Urothelium cell line (cell line): ENCODE measurements around the gene SLC25A45.

Experiments
- DNase-seq: peaks from one replicate; pipeline ENCODE4 v3.0.0; 2011; ENCODE audit warnings: low spot score, mixed read lengths
- FAIRE-seq: peaks from 2 replicates; lab custom pipeline; 2011; peaks lifted over from hg19 to GRCh38; lab: Jason Lieb, UNC

Gene SLC25A45

GRCh38 chr11:65389294-65389980 lies 7.0 kb upstream of the SLC25A45 start:
- DNase-seq = no peak
- no peak for FAIRE-seq

- DNase-seq = no peak
- FAIRE-seq = no peak
Observed at GRCh38 chr11:65388731-65389130, 6.3 kb upstream of the SLC25A45 start.

GRCh38 chr11:65386307-65387140 lies 4.1 kb upstream of the SLC25A45 start, which contains the start of gene FRMD8:
FRMD8 (plus strand) TSS chr11:65386637; CDS start chr11:65387037, 400 bp downstream.
- DNase-seq (peak; percentile 92), FAIRE-seq (no peak)

- no peak for FAIRE-seq
- DNase-seq = no peak
Observed at GRCh38 chr11:65384301-65384889, 1.9 kb upstream of the SLC25A45 start.

GRCh38 chr11:65383778-65384177 lies 1.3 kb upstream of the SLC25A45 start:
- no peak for DNase-seq
- FAIRE-seq = no peak

DNA sequence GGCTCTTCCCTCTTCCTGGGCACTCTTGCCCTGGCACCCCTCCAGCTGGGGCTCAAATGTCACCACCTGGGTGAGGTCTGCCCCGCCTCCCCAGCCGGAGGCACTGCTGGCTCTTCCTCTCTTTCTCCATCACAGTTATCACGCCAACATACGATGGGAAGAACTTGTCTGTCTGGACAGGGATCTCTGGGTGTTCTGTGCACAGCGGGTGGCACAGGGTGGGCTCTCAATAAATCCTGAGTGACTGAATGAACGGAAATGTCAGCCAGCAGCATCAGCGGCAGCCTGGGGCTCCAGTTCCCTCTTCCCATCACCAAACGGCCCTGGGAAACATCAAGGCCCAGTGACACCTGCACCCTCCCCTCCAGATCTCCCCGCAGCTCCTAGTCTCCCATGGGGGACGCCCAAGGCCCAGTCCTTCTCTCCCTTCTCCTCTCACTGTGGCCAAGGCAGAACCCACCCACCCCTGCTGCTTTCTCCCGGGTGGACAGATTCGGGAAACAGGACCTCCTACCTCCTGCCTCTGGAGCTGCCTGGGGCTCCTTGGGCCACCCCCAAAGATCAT lies 440 bp upstream of the SLC25A45 start:
- FAIRE-seq (peak; percentile 30), DNase-seq (no peak)

GRCh38 chr11:65381716-65382032 lies 772 bp downstream of the SLC25A45 start:
- FAIRE-seq (peak; percentile 20), DNase-seq (no peak)

- DNase-seq = no peak
- no peak for FAIRE-seq
Observed at GRCh38 chr11:65380460-65381119, 1.9 kb downstream of the SLC25A45 start.

DNA sequence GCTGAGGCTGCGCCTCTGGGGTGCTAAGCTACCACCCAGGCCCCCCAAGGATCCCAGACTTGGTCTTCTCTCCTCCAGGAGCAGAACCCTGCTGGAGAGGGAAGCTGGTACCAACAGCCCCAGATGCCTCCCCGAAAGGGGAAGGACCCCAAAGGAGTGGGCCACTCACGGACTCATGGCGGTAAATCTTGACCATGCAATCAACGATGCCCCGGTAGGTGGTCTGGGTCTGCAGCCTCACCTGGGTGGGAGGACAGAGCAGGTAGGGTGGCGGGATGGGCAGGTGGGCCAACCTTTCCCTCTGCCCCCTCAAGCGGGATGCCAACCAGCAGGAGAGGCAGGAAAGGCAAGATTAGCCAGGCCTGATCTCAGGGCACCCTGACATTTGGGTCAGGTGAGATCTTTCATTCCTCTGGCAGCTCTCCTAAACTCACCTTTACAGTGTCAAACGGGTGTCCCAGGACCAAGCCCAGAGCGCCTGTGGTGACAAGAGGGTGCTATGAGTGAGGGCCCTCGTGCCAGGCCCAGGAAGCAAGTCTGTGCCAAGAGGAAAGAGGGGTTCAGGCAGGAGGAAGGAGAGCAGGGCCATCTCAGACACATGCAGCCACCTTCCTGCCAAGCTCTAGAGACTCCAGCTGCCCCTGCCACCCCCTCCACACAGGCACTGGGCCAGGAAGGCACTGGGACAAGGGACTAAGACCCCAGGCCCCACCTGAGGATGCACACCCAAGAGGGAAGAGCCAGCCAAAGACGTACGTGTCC lies 2.6 kb downstream of the SLC25A45 start:
- DNase-seq (no peak), FAIRE-seq (no peak)

GRCh38 chr11:65378928-65379638 lies 3.4 kb downstream of the SLC25A45 start:
- DNase-seq (no peak), FAIRE-seq (no peak)

- DNase-seq (no peak), FAIRE-seq (no peak)
Observed at GRCh38 chr11:65378208-65378927, 4.1 kb downstream of the SLC25A45 start.

DNA sequence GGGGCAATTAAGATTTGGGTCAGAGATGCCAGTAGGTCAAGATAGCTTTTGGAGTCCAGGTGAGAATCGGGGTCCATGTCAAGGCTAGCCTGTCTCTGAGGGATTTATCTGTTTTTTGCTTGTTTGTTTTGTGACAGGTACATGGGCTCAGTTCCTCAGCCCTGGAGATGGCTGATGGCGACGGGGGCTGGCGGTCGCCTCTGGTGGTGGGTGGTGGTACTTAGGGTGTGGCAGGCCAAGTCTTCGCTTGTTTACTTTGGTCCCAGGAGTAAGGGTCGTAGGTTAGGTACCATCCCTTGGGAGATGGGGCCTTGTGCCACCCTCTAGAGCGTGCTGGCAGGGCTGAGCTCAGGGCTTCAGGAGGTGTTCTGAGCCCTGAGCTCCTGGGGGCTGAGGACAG lies 4.7 kb downstream of the SLC25A45 start:
- DNase-seq = no peak
- FAIRE-seq = no peak

DNA sequence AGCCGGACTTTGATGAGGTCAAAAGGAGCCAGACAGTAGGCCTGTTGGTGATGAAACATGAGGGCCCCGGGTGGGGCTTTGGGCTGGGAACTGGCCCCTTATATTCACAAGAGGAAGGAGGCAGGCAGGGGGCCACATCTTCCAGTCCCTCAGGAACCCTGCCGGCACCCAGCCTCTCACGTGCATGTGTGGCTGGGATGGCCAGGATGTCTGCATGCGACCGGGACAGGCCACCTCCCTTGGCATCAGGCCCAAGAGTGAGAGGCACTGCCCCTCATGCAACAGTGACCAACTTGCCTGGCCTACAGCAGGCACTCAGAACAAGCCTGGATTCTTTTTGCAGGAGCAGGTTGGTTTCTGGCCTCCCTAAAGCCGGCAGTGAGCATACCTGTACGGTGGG lies 5.4 kb downstream of the SLC25A45 start:
- FAIRE-seq (no peak), DNase-seq (no peak)

DNA sequence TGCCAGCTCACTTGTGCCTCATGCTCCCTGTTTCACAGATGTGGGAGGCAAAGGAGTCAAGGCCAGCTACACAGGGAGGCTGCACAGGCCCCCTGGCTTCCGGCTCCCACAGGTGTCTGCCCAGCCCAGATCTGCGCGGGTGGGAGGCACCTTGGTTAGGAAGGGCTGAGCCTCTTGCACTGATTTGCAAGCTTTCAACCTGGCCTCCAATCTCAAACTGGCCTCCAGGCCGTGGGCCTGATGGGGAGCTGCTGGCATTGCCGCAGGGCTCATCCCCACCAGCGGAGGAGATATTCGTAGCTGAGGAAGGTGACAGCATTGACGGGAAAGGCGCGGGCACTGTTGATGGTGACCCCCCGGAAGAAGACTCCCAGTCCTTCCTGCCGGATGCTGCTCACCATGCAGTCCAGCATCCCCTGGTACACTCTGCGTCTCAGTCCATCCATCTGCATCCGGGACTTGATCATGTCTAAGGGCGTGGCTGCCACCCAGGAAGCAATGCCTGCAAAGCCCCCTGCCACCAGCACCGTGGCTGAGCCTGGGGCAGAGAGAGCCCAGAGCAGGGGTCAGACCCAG lies 6.2 kb downstream of the SLC25A45 start:
- DNase-seq (no peak), FAIRE-seq (no peak)

GRCh38 chr11:65375012-65375411 lies 7.4 kb downstream of the SLC25A45 start:
- DNase-seq = no peak
- FAIRE-seq = no peak

- DNase-seq (no peak), FAIRE-seq (no peak)
Observed at GRCh38 chr11:65373839-65374580, 8.4 kb downstream of the SLC25A45 start.

DNA sequence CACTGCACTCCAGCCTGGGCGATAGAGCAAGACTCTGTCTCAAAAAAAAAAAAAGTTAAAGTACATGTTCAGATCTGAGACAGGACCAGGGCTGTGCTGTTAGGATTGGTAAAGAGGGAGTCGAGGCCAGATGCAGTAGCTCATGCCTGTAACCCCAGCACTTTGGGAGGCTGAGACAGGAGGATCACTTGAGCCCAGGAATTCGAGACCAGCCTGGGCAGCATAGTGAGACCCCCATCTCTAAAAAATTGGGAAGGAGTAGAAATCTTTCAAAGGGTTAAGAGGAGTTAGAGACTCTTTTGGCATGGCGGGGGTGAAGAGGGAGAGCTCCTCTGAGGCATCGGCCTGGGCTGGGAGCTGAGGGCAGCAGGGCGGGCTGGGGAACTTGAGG lies 11.8 kb downstream of the SLC25A45 start:
- FAIRE-seq (no peak), DNase-seq (no peak)

DNA sequence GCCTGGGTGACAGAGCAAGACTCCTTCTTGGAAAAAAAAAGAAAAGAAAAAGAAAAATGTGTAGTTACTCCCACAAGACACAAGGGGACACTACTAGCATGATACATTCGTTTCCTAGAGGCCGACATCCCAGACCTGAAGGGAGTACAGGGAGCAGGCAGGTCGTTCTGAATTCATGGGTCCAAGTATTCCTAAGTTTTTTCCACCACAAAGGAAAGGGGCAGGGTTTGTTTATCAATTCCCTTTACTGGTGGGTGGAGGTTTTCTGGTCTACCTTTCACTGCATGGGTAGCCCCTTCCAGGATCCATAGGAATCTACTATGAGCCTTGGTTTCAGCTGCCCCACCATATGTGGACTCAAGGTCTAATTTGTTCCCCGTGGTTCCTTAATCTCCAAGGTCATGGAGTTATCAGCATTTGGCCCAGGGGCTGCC lies 16.1 kb downstream of the SLC25A45 start:
- FAIRE-seq = no peak

More for the DNA sequence above, 16.1 kb downstream of the SLC25A45 start:
- DNase-seq = peak; percentile 77
